ENCODE data around the gene GRIK3.

Gene GRIK3

DNA sequence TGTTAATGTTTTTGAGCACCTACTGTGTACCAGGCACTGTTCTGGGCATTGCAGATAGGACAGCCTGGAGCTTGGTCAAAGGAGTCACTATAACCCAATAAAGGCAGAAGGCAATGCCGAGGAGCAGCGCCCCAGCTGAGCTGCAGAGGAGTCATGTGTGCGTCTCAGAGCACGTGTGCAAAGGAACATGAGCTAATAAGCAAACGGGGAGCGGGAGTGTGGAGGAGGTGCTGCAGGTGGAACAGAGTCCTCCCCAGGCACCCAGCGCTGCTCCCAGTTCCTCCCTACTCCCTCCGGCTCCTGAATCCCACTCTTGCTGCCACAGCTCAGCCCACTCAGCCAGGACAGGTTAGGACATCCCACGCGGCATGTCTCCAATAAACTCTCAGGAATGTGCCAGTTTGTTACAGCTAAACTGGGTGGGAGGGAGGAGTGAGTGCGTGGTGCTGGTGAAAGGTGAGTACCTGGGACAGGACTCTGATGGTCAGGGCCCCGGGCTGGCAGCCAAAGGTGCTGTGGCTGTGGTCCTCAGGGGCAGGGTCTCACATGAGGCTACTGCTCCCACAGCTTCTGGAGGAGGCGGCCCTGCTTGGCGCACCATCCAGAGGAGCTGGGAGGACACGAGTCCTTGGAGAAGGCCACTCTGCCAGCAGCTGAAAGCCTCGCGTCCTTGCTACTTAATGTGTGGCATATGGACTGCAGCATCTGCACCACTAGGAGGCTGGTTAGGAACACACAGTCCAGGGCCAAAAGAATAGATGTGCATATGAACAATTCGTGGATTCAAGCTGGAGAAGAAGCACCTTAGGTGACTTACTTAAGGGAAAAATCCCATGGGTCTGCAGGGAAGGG is 52.3 kb downstream of the GRIK3 start:
- DNase-seq (ENCODE audit: low read depth in 3 of 3, low spot score in 1 of 3), result no peak

DNA sequence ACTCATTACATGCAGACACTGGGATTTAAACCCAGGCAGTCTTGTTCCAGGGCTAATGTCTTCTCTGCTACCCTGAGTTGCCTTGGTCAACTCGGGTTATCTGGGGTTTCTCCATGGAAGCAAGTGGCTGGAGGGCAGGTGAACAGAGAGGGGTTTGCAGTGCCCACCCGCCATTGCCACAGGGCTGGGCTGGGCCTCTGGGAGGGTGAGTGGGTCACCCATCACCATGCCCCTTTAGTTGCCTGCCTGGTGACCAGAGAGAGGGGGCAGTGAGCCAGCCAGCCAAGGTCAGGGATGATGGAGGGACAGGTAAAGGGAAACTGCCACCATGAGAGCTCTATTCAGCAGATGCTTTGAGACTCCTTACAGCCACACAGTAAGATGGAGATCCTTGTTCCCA is 53.2 kb downstream of the GRIK3 start:
- no peak for DNase-seq (ENCODE audit: low read depth in 3 of 3, low spot score in 1 of 3)

DNA sequence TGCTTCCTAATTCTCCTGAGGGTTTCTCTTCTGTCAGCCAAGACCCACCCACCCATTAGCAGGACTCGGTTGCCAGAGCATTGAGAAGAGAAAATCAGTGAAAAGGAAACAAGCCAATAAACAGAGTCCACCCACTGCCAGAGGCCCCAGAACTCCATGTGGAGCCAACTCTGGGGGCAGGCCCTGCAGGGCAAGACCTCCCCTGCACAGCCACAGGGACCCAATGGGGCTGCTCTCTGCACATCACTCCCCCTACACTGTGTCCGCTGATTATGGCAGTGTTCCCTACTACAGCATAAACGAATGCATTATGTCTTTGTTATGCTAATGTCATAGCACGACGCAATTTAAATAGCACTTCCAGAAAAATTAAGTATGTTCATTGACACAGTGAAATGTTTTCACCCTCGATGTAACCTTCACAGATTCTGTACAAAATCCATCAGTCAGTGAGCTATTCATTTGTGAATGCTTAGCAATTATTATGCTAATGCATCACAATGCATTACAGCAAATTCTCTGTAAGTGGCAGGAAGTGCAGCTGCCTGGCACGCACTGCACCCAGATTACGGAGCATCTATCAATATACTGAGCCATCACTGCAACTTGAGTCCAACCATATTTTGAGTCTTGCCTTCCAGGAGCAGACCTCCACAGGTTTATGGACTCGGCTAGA is 56.4 kb downstream of the GRIK3 start:
- DNase-seq (ENCODE audit: low read depth in 3 of 3, low spot score in 1 of 3), result no peak

DNA sequence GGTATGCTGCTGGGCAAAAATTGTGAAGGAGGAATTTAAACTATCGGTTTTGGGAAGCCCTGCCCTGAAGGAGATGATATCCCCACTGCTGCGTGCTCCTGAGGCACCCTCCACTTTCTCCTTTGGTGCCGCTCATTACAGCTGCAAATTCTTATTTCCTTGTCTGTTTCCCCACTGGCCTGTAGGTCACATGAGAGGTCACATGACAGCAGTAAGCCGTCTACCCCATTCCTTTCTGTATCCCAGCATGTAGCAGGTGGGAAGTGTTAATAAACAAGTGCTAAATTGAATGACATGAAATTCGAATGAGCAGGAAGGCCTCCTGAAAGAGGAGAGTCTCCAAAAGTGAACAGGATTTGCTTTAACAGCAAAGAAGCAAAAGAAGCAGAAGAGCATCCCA is 58.7 kb downstream of the GRIK3 start:
- DNase-seq (ENCODE audit: low read depth in 3 of 3, low spot score in 1 of 3), result no peak

DNA sequence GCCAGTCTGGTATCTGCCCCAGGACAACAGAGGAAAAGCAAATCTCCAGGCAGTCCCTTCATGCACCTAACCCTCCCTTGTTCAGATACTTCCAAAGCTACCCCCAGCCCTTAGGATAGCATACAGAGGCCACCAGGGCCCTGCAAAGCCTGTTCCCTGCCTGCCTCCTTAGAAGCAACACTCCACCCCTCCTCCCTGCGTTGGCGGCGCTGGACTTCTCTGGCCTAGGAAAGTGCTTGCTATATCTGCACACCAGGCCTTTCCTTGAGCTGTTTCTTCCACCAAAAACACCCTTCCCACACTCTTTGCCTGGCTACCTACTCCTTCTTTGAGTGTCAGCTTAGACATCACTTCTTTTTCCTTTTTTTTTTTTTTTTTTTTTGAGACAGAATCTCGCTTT is 61.3 kb downstream of the GRIK3 start:
- no peak for DNase-seq (ENCODE audit: low read depth in 3 of 3, low spot score in 1 of 3)

DNA sequence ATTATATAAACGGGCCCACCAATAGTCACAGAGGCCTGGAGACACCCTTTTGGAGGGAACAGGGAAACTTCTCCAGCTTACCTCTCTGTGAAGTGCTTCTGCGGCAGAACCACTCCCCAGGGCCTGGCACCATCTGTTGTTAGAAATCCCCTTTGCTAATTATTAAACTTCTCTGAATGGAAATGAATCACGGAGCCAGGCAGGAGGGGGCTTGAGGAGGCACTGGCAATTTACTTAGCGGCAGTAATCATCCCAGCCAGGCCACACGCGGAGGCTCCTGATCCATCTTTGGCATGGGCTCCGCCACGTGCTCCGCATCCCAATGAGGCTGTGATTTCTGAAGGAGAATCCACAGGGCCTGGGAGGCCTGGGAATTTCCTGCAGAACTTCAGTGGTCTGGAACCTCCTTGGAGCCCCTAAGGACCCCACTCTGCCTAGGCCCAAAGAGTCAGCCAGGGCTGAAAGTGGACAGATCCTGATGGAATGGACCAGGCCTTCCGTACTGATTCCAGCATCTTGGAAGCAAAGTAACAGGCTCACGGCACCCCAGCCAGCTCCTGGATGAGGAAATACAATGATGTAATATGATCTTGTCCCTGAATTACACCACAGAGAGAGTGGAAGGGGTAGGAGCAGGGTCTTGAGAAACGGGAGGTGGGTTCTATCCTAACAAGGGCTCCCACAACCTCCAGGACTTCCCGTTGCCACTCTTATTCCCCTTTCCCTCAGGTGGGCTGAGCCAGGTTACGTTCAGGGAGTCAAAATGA is 62.3 kb downstream of the GRIK3 start:
- DNase-seq (ENCODE audit: low read depth in 3 of 3, low spot score in 1 of 3), result no peak

DNA sequence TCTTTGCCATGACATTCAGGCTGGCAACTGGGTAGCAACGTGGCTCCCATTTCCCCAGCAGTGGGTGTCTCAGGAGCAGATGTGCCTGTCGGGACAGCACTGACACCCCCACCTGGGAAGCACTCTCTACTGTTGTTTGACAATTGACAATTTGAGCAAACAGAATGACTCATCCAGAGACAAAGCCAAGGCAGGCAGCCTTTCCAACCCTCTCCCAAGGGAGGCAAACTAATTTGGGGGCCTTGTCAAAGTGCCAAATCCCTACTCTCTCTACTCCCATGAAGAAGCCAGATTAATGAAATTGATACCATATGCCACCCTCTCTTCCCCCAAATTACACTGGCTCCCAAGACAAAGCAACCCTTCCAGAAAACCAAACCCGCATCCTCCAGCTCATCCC is 65.6 kb downstream of the GRIK3 start:
- no peak for DNase-seq (ENCODE audit: low read depth in 3 of 3, low spot score in 1 of 3)

DNA sequence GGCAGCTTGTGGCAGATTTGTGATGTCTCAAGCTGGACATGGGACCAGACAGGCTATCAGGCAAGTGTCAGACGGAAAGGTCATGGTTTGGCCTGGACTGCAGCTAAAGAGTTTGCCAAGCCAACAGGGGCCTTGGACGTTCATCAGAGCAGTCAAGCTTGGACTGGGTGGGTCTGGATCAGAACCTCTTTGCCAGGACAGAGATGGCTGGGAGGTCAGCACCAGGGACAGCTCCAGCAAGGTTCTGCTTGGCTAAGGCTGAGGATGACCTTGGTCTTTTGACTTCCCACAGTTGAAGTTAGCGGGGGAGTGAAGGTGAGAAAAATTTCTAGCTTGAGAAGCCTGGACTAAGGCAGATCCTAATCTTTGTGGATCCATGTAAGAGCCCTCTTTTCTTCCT is 68.1 kb downstream of the GRIK3 start:
- DNase-seq (ENCODE audit: low read depth in 3 of 3, low spot score in 1 of 3), result no peak

DNA sequence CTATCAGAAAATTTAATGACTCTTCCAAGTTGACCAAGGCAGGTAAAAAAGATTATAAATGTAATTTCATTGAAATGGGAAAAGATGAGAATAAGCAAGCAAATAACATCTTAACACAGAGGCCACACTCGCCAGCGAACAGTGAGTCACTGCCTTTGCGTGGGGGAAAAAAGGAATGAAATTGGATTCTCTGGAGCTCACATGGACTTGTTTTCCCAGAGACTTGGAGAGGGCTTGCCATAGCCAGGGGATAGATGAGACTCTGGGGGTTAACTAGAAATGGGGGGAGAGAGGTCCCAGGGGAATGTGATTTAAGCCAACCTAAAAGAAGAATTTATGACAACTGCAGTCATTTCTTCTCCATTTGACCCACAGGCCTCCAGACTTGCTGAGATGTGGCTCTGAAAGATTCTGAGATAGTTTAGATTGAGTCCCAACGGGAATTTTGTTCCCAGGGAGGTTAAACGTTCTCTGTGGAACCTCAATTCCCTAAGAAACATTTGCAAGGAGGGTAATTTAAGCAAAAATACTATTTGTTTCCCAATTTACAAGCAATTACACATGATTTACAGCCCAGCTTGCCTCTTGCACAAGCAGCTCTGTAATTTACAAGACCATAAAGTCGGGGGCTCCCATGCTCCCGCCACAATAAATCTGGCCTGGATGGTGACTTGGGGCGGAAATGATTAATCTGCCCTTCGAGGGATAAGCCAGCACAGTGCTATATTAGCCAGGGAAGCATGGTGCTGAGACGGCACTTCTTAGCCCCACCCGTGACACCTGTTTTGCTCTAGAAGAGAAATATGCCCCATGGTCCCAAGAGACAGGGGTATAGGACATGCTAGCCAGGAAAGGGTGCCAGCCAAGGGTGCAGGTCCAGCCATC is 68.8 kb downstream of the GRIK3 start:
- DNase-seq (ENCODE audit: low read depth in 3 of 3, low spot score in 1 of 3), result no peak

DNA sequence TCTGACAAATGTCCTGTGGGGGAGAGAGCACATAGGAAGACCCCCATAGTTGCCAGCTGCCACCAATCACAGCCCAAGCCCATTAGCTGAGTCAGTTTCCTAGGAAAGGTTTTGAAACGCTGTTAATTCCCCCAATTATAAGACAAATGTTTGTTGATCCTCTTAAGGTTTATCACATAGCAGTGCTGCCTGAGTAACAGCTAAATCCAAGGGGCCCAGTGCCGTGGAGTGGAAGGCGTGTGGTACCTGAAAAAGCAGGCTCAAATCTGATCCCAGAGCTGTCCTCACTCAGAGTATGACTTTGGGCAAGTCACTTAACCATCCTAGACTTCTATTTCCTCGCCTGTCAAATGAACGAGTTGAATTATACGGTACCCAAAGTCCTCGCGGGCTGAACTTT is 69.5 kb downstream of the GRIK3 start:
- no peak for DNase-seq (ENCODE audit: low read depth in 3 of 3, low spot score in 1 of 3)

DNA sequence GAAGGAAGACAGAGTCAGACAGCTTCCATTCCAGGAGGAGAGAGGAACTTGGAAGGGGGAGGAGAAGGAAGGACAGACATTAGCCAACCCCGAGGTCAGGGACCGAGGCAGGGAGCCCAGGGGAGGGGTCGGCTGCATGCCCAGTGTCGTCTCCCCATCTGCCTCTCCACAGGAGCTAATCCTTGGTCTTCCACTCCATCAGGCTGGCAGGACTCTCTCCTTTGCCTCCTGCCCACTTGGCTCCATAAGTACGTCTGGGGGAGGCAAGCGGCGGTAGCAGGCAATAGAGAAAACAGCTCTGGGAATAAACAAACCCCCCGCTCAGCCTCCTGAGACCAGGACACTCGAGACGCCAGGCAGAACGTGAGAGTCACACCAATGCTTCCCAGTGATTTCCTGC is 71.3 kb downstream of the GRIK3 start:
- DNase-seq (ENCODE audit: low read depth in 3 of 3, low spot score in 1 of 3), result no peak

DNA sequence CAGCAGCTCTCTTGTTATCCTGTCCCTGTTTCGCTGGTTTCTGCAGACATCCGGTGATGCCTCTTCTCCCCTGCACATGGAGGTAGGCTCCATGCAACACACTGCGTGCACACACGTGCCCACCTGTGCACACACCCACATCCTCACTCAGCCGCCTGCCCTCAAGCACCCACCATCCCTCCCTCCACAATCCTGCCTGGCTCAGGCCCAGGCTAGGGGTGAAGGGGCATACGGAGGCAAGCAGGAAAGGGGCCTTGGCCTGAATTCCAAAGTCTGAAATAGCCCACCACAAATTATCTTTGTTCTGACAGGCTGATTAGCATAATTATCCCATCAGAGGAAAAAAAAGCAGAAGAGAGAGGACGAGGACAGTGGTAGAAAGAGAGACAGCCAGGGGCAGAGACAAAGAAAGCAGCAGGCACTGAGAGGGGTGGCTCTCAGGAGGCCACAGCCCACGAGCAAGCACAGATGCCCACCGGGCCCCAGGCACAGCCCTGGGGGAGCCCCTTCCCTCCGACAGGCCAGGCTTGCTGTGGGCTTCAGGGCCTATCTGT is 73.2 kb downstream of the GRIK3 start:
- no peak for DNase-seq (ENCODE audit: low read depth in 3 of 3, low spot score in 1 of 3)

DNA sequence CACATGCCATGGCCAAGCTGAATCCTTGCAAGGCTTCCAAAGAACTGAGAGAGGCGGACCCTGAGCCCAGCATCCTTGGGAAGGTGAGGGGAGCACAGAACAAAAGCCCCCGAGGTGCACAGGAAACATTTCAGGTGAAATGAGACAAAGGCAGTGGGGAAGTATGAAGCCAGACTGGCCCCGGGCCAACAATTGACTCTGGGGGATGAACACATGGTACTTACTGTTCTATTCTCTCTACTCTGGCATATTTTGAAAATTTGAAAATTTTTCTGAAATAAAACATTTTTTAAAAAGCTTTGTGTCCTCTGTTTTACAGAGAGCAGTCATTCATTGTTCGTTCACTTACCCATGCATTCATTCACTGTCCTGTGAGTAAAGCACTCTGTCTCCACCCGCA is 77.7 kb downstream of the GRIK3 start:
- no peak for DNase-seq (ENCODE audit: low read depth in 3 of 3, low spot score in 1 of 3)

DNA sequence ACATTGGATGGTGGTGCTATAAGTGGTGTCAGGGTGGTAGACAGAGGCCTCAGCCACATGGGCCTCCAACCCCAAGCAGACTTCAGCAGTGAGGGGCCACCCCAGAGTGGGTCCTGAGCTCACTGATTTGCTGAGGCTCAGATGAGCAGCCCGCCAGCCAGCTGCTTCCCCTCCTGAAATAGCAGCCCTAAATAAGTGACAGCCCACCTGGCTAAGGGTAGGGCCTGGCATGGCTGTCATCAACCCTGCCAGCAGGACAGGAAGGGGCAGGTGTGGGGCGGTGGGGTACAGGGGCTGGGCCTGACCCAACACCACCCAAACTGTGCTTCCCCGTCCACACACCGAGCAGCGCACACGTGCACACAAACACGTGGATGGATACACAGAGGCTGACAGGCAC is 79.3 kb downstream of the GRIK3 start:
- DNase-seq (ENCODE audit: low read depth in 3 of 3, low spot score in 1 of 3), result no peak

DNA sequence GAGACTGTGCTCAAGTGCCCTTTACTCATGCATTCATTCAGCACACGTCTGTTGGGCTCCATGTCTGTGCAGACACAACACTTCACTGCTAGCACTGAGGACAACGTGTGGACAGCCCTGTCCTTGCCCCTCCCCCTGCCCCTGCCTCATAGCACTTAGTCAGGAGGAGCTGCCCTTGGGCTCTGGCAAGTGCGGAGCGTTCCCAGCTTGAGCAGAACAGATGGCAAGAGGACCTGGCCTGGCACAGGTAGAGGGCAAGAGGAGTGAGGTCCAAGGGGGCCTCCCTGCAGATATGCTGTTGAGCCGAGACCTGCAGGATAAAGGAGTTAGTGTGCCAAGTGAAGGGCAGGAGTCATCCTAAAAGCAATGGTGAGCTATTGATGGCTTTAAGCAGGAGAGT is 81.3 kb downstream of the GRIK3 start:
- DNase-seq (ENCODE audit: low read depth in 3 of 3, low spot score in 1 of 3), result no peak

DNA sequence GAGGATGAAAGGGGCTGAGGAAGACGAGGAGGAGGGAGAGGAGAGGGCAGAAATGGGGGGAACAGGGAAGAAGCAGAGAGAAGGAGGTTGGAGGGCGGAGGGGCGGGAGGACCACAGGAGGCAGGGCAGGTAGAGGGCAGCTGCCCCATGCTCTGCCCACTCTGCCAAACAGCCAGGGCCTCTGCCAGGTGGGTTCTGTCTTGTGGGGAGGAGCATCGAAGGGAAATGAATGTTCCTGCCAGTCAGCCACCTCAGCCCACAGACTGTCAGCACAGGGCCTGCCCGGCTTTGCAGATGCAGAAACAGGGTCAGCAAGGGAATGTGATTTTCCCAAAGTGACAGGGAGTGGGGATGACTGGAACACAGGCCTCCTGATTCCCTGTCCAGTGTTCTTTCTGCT is 82.6 kb downstream of the GRIK3 start:
- no peak for DNase-seq (ENCODE audit: low read depth in 3 of 3, low spot score in 1 of 3)

DNA sequence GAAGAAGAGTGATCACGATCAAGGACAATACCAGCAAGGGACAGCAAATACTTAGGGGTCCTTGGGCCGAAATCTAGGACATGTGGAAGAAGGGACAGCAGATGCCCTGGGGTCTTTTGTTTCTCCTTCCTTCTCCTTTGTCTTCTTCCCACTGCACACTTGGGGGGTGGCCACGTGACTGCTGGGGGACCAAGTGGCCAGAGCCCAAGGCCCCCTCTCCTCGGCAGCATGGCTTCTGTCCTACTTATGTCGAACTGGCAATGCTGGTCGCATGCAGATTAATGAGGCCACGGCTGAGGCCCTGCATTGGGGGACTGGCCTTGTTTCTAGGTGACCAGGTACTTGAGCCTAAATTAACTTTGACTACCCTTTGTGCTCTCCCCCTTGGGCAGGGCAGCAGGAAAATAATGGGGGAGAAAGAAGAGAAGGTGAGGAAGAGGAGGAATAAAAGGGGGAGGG is 83.0 kb downstream of the GRIK3 start:
- DNase-seq (ENCODE audit: low read depth in 3 of 3, low spot score in 1 of 3), result no peak

DNA sequence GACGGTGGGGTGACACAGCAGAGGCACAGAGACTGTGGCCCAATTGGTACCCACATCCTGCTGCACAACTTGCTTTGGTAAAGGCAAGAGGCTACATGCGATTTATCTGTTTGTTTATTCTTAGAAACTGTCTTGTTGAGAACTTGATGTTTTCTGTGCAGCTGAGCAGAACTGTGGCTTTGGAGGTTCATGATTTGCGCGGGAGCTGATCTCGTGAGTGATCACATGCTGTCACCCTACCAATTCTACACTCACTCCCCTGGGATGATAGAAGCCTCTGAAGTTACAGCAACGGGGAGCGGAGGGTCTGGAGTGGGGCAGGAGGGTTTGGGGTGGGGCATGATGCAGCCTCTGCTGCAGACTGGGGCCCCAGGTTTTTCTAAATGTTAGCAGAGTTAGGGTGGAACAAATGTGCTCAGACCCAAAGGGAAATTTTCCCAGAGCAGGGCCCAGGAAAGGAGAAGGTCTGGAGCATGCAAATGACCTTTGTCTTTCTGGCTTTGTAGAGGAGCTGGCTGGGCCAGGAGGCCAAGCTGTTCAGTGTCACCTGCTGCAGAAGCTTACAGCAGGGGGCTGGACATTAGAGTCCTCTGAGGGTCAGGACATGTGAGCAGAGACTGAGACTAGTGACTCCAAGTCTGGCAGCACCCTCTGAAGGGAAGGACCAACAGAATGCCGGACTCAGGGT is 83.6 kb downstream of the GRIK3 start:
- no peak for DNase-seq (ENCODE audit: low read depth in 3 of 3, low spot score in 1 of 3)

DNA sequence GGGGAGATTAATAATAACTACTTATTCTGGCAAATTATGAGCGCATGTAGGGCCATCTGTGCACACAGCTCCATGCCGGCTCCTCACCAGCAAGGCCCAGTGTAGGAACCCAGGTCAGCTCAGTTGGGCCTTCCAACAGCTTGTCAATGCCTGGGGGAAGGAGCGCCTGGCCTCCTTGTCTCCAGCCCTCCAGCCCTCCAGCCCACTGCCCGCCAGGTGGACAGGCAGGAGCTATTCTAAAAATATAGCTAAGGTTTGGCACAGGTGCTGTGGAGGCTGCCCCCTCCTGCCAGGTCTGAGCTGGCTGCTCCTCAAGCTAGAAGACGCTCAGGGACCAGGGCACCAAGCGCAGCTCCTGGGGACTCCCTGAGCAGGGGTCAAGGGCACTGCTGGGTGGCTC is 85.7 kb downstream of the GRIK3 start:
- DNase-seq (ENCODE audit: low read depth in 3 of 3, low spot score in 1 of 3), result no peak

DNA sequence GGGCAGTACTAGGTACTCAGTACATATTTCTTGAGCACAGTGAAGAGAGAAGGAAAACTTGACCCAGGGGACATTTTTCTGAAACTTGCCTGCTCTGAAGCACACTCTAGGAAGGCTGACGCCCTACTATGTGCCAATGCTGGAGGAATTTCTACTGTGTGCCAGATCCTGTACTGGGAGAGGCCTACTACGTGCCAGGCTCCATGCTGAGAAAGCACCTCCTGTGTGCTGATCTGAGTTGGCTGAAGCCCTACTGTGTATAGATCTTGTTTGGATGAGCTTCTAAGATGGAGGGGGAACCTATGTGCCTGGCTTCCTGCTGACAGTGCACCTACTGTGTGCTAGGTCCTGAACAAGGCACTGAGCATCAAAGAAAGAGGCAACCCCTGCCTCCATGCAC is 86.2 kb downstream of the GRIK3 start:
- DNase-seq (ENCODE audit: low read depth in 3 of 3, low spot score in 1 of 3), result no peak

Measured in stimulated activated CD4-positive, alpha-beta T cell treated with anti-CD3 and anti-CD28 coated beads, TNF-alpha, amount 100 ng/mL, for 1 hour (primary cell).